Endothelial cell of umbilical vein (primary cell): ENCODE results near the gene TRPC6. TPM values are rescaled to one million over a fixed set of nuclear protein-coding genes. Genes with fewer than 3 reads are reported as not detected.

Source experiments
- BruUV-seq: library from RNA; stranded (reverse); fragments of 400-500 nt; replicated peaks from 2 replicates; lab custom pipeline; 2021; lab: Mats Ljungman, UMichigan
- CTCF ChIA-PET: fragments of 300-600, 350-600 bp; sonication (Branson Sonifier 250); formaldehyde crosslinking; loops from one replicate; lab custom pipeline; 2021; ENCODE audit warnings: antibody characterized with exemption, inconsistent platforms; lab: Charles Lee
- POLR2A ChIA-PET: fragments of 300-600, 350-600 bp; sonication (Branson Sonifier 250); formaldehyde crosslinking; loops from one replicate; lab custom pipeline; 2021; ENCODE audit warnings: antibody characterized with exemption, inconsistent platforms; lab: Charles Lee
- DNase-seq: peaks from one replicate; pipeline ENCODE4 v3.0.0-alpha.2; 2011; ENCODE audit warnings: low read depth, low spot score
- FAIRE-seq: peaks from 2 replicates; lab custom pipeline; 2011; peaks lifted over from hg19 to GRCh38; lab: Jason Lieb, UNC
- H2AFZ ChIP-seq: 2 replicates; pipeline ENCODE4 v1.6.0; 2012; ENCODE audit warnings: low read depth, low read length, control low read depth, inconsistent platforms
- H3K27ac ChIP-seq: 2 replicates; pipeline ENCODE4 v1.5.1; 2011; ENCODE audit warnings: low read depth, mild to moderate bottlenecking, control low read depth, low read length, moderate library complexity; ENCODE audit not compliant: insufficient read depth
- H3K27me3 ChIP-seq, 2 experiments: 2 replicates each; pipeline versions ENCODE4 v1.6.0 to v1.6.1; 2011; ENCODE audit warnings: low read length in 2 of 2, mixed read lengths in 1 of 2; ENCODE audit not compliant: control insufficient read depth in 2 of 2, insufficient read depth in 2 of 2
- H3K36me3 ChIP-seq, 2 experiments: 2 replicates in 1 of 2; 3 replicates in 1 of 2; pipeline ENCODE4 v1.5.1; 2011; ENCODE audit warnings: low read length in 2 of 2, mild to moderate bottlenecking in 1 of 2, moderate library complexity in 1 of 2; ENCODE audit not compliant: control insufficient read depth in 2 of 2, insufficient read depth in 2 of 2; ENCODE audit errors: extremely low read depth in 1 of 2
- H3K4me1 ChIP-seq: 3 replicates; pipeline ENCODE4 v1.5.1; 2011; ENCODE audit warnings: mild to moderate bottlenecking, low read length; ENCODE audit not compliant: control insufficient read depth, insufficient read depth; ENCODE audit errors: extremely low read depth
- H3K4me2 ChIP-seq: 2 replicates; pipeline ENCODE4 v1.6.1; 2011; ENCODE audit warnings: low read length, control low read depth, mixed read lengths; ENCODE audit not compliant: insufficient read depth
- H3K4me3 ChIP-seq, 3 experiments: fragments of 200-600 bp in 1 of 3; sonication (generic), shearing (Covaris generic) in 1 of 3; replicated peaks in 1 of 3; 2 replicates each; pipeline ENCODE4 v1.5.1; 2011 to 2016; ENCODE audit warnings: control low read depth in 3 of 3, low read length in 3 of 3, mild to moderate bottlenecking in 2 of 3, inconsistent platforms in 1 of 3, low read depth in 1 of 3, moderate library complexity in 1 of 3; ENCODE audit not compliant: insufficient read depth in 1 of 3
- H3K79me2 ChIP-seq: 2 replicates; pipeline ENCODE4 v1.6.0; 2012; ENCODE audit warnings: low read length, inconsistent platforms; ENCODE audit not compliant: control insufficient read depth, insufficient read depth
- H3K9ac ChIP-seq: replicated peaks from 2 replicates; pipeline ENCODE3; 2011; ENCODE audit warnings: low read length, control low read depth; ENCODE audit not compliant: insufficient read depth; ENCODE audit errors: extremely low read depth
- H3K9me1 ChIP-seq: replicated peaks from 3 replicates; pipeline ENCODE4 v1.6.0; 2011; ENCODE audit warnings: mild to moderate bottlenecking, low read length; ENCODE audit not compliant: control insufficient read depth, insufficient read depth; ENCODE audit errors: extremely low read depth
- H3K9me3 ChIP-seq: replicated peaks from 2 replicates; pipeline ENCODE4 v1.5.1; 2012; ENCODE audit warnings: low read length, inconsistent platforms; ENCODE audit not compliant: control insufficient read depth, insufficient read depth
- H4K20me1 ChIP-seq: replicated peaks from 2 replicates; pipeline ENCODE3; 2011; ENCODE audit warnings: mild to moderate bottlenecking, low read length; ENCODE audit not compliant: control insufficient read depth, insufficient read depth; ENCODE audit errors: extremely low read depth
- CTCF ChIP-seq, 2 donors: IDR thresholded peaks; 1 replicate in 1 of 2; 2 replicates in 1 of 2; pipeline ENCODE4 v1.5.1; 2011; ENCODE audit warnings: low read length in 2 of 2, mild to moderate bottlenecking in 2 of 2, moderate library complexity in 2 of 2, control low read depth in 1 of 2, inconsistent platforms in 1 of 2, low read depth in 1 of 2; ENCODE audit not compliant: insufficient read depth in 1 of 2; ENCODE audit errors: extremely low read depth in 1 of 2
- EZH2 ChIP-seq: IDR thresholded peaks from 2 replicates; pipeline ENCODE4 v1.6.1; 2012; ENCODE audit warnings: borderline replicate concordance, low read depth, mild to moderate bottlenecking, moderate library complexity, low read length, inconsistent platforms; ENCODE audit not compliant: severe bottlenecking
- FOS ChIP-seq: IDR thresholded peaks from 2 replicates; pipeline ENCODE4 v1.6.1; 2011; ENCODE audit warnings: mild to moderate bottlenecking, low read length, moderate library complexity, borderline replicate concordance; ENCODE audit not compliant: insufficient read depth
- GATA2 ChIP-seq: IDR thresholded peaks from 2 replicates; pipeline ENCODE4 v1.7.0; 2011; ENCODE audit warnings: low read depth, mild to moderate bottlenecking, moderate library complexity, mixed read lengths, low read length; ENCODE audit not compliant: insufficient read length, insufficient read depth
- JUN ChIP-seq: IDR thresholded peaks from 2 replicates; pipeline ENCODE4 v1.6.1; 2011; ENCODE audit warnings: borderline replicate concordance, low read depth; ENCODE audit not compliant: insufficient read length, insufficient read depth
- MAX ChIP-seq: IDR thresholded peaks from 2 replicates; pipeline ENCODE4 v1.6.1; 2011; ENCODE audit not compliant: insufficient read depth, insufficient read length
- MYC ChIP-seq: IDR thresholded peaks from one replicate; pipeline ENCODE4 v1.6.1; 2011; ENCODE audit warnings: mild to moderate bottlenecking, low read depth, low read length
- POLR2A ChIP-seq: IDR thresholded peaks from 2 replicates; pipeline ENCODE4 v1.6.1; 2012; ENCODE audit warnings: low read depth, mild to moderate bottlenecking, control low read depth, low read length
- POLR2AphosphoS5 ChIP-seq: IDR thresholded peaks from 2 replicates; pipeline ENCODE4 v1.6.1; 2012; ENCODE audit warnings: low read depth, mild to moderate bottlenecking, control low read depth, low read length, moderate library complexity; ENCODE audit not compliant: insufficient read depth
- dilution Hi-C: fragments of 300-500 bp; cut with MboI; formaldehyde crosslinking; loops from one replicate; pipeline ENCODE4 v1.15.0; 2019; ENCODE audit warnings: low sequenced_read_pairs; ENCODE audit not compliant: extremely low pct_ligation_motif_present
- intact Hi-C: fragments of 100-400 bp; cut with micrococcal nuclease; formaldehyde crosslinking; loops from one replicate; pipeline ENCODE4 v1.10.0; 2022
- polyA plus RNA-seq, 4 experiments: library from polyadenylated mRNA; depleted of rRNA in 3 of 4; stranded (reverse) in 3 of 4; unstranded in 1 of 4; fragments of >200 nt; gene quantifications; 2 replicates each; pipeline versions ENCODE4 v1.2.1 to v1.2.3, GENCODE V29; 2011 to 2012; ENCODE audit warnings: missing spikeins in 1 of 4
- total RNA-seq: library from RNA; stranded (reverse); gene quantifications from 2 replicates; pipeline ENCODE4 v1.2.3, GENCODE V29; 2021

TRPC6 gene
- total and polyA plus RNA-seq, 2 donors (not counting 3 experiments of a cell fraction or from before 2014, with no cell fraction given) = not detected

GRCh38 chr11:101617735-101618332, 34.0 kb upstream of the TRPC6 start:
- ChIA-PET POLR2A (no interaction called here), CTCF (no interaction called here)
- DNase-seq = no peak

More at GRCh38 chr11:101617735-101618332, 34.0 kb upstream of the TRPC6 start:
- dilution Hi-C loops (no loop called here), intact Hi-C loops (no loop called here)
- H3K9me3 ChIP-seq = no peaks in the 10 kb centered on the region
- H3K9me1 ChIP-seq = no peaks in the 10 kb centered on the region
- H3K4me1 ChIP-seq = no peaks in the 10 kb centered on the region
- H3K36me3 ChIP-seq = no peaks in the 10 kb centered on the region
- H3K27me3 ChIP-seq = no peaks in the 10 kb centered on the region
- BruUV-seq = no TSS peak
- TF ChIP-seq GATA2 (no peak), POLR2AphosphoS5 (no peak), CTCF (IDR thresholded peaks at IDR 0.05; ENCODE audit: extremely low read depth in 1 of 2, insufficient read depth in 1 of 2, low read depth in 1 of 2, low read length in 2 of 2) (no peak), POLR2A (no peak), FOS (no peak), MYC (no peak), EZH2 (no peak), JUN (no peak), MAX (no peak)
- no peak overlapping the region for H3K4me2 ChIP-seq
- no peak overlapping the region for H3K27ac ChIP-seq
- no peak overlapping the region for H2AFZ ChIP-seq
- H3K4me3 ChIP-seq = no peak overlapping the region
- H4K20me1 ChIP-seq = no peaks in the 10 kb centered on the region
- H3K79me2 ChIP-seq = no peaks in the 10 kb centered on the region
- H3K9ac ChIP-seq = no peak overlapping the region
- FAIRE-seq = no peak
